Non-pigmented ciliary epithelial cell (primary cell): ENCODE results near the gene CAMTA2.
"Not testable (repeated sequence)": the region's sequence is repeated elsewhere in the genome, so short reads cannot be mapped to it uniquely, and the experiment has no call there.

ENCODE experiments used
- DNase-seq: peaks from one replicate; pipeline ENCODE4 v3.0.0-alpha.2; 2010; ENCODE audit warnings: low read depth

The CAMTA2 gene

DNA sequence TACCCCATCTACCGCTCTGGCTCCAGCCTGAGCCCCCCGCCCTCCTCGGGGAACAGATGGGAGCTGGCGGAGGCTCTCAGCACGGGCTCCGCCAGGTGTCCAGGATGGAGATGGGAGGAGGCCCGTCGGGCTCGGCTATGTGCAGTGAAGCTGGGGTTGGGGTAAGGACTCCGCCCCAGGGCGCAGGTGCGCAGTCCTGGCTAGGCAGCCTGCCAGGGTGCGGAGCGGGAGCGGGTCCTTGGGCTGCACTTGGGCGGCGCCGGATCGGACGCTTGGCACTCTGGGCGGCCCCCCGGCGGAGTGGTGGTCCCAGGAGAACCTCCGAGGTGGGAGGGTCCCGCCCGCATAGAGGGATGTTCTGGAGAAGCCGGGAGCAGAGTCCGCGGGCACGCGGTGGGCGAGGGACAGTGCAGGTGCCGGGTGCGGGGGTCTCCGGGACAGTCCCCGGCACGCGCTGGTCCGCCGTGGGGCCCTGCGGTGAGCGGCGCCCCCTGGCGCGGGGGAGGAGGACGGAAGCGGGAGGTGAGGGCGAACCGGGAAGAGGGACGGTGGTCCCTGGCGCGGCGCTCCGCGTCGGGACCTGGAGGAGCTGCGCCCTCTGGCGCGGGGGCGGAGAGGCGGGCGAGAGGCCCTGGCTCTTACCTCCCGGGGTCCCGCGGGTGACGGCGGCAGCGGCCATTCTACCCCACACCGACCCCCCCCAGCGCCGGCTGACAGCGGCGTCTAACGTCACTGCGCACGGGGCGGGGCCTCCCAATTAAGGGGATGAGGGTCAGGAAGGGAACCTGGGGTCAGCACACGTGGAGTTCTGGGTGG lies at the start of gene CAMTA2:
TSS of gene CAMTA2 (minus strand) at position 725 of the 816 bp plus-strand sequence. CDS start 1,453 bp downstream, outside the sequence.
- DNase-seq, result no peak

GRCh38 chr17:5035315-5035714 lies 47.8 kb upstream of the CAMTA2 start, which contains the start of gene SLC52A1:
Gene SLC52A1 (minus strand): TSS chr17:5035426. CDS start chr17:5034606, 820 bp downstream.
- no peak for DNase-seq

DNA sequence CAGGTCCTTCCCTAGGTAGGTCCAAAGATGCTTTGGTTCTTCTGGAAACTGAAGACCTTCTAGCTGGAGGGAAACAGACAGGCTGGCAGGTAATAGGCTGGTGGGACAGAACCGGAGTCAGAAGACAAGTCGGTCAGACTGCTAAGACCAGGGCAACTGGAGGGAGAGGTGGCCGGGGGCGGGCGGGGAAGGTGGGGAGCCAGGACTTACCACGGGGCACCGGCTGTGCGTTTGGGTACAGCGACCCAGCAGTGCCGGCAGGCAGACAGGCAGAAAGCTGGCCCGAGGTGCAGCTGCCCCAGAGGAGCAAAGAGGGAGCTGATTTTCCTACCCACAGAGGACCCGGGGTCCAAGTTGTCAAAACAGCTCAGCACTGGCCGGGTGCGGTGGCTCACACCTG lies 47.2 kb upstream of the CAMTA2 start:
- DNase-seq, result no peak

DNA sequence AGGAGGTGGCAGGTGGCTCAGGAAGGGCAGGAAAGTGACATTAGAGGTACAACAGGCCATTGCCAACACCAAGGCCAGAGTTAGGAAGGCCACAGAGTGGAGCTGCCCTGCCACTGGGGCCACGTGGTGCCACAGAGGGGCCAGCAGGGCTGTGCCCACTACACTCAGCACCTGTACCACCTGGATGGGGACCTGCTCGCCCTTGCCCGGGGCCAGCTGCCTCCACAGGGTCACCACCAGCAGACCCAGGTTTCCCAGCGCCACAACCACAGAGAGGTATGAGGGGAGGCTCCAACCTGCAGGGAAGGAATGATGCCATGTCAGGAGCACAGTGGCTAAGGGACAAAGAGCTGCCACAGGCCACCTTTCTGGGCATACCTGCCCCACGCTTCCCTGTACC lies 46.6 kb upstream of the CAMTA2 start:
- DNase-seq, result no peak

- DNase-seq, result no peak
Measured at GRCh38 chr17:5033352-5034015, 46.0 kb upstream of the CAMTA2 start.

DNA sequence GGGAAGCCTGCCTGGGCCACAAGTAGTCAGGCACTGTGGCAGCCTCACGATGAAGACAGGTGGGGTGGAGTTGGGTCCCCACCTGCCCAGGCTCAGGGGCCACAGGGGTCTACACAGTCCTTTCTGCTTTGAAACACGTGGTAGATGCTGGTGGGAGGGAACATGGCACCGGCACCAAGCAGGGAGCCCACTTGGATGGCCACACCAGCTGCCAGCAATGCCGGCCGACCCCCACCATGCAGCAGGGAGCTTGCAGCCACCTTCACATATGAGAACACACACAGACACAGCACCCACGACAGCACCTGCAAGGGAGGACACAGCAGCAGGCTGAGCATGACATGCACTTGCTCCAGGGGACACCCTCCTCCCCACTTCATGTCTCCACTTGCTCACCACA lies 45.4 kb upstream of the CAMTA2 start:
- DNase-seq, result no peak

DNA sequence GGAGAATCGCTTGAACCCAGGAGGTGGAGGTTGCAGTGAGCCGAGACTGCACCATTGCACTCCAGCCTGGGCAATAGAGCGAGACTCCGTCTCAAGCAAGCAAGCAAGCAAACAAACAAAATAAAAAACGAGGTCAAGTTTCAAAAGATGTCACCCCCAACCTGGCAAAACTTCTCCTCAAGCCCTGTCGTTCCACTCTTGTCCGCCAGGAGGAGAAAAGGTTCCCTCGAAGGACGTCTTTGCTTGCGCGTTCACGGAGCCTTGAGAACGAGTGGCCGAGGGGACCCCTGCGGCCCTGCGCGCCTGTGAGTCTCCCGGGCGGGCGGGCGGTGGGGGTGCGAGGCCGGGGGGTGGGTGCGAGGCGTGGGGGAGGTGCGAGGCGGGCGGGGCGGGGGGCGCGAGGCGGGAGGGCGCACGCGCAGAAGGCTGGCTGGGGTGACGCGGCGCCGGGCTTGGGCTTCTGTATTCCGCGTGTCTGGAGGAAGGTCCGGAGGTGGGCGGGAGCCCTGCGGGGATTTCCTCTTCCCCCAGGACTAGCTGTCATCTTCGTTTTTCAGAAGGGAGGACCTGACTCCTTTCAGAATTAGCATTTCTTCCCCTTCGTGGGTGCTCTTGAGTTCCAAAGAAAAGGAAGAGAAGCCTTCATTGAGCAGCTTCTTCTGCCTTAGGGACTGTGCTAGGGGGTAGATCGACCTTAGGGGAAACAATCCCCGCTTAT lies 44.0 kb upstream of the CAMTA2 start:
- DNase-seq, result peak; percentile 38

DNA sequence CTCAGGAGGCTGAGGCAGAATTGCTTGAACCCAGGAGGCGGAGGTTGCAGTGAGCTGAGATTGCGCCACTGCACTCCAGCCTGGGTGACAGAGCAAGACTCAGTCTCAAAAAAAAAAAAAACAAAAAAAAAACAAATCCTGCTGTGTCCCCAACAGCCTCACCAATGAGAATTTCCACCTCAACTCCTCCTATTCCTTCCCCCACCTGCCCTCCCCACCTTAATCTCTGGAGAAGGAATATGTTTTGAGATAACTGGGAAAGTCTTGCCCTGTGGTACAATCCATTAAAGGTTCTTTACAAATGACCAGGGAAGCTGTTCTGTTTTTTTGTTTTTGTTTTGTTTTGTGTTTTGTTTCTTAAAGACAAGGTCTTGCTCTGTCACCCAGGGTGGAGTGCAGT lies 42.7 kb upstream of the CAMTA2 start:
- not testable (repeated sequence) for DNase-seq

GRCh38 chr17:5027916-5028315 lies 40.4 kb upstream of the CAMTA2 start:
- DNase-seq, result no peak

DNA sequence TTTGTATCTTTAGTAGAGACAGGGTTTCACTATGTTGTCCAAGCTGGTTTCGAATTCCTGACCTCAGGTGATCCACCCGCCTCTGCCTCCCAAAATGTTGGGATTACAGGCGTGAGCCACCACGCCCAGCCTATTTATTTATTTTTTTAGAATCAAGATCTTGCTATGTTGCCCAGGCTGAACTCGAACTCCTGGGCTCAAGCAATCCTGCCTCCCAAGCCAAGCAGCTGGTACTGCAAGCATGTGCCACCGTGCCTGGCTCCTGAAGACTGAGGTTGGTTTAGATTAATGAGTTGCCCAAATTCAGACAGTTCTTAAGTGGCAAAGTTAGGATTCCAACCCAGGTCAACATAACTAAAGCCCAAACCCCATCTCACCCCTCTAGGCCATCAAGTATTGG lies 39.8 kb upstream of the CAMTA2 start:
- DNase-seq, result no peak

DNA sequence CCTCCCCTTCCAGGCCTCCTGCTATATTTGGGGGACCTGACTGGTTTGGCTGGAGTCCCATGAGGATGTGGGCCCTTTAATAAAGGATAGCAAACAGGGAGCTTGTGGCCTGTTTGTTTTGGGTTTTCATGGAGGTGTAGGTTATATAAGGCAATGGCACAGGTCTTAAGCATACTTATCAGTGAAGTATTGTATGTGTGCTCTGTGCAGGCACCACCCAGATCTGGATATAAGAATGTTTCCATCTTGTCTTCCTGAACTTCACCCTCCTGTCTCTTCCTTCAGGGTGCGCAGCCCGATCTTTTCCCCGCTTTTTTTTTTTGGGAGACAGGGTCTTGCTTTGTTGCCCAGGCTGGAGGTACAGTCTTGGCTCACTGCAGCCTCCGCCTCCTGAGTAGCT lies 37.1 kb upstream of the CAMTA2 start:
- DNase-seq, result no peak

DNA sequence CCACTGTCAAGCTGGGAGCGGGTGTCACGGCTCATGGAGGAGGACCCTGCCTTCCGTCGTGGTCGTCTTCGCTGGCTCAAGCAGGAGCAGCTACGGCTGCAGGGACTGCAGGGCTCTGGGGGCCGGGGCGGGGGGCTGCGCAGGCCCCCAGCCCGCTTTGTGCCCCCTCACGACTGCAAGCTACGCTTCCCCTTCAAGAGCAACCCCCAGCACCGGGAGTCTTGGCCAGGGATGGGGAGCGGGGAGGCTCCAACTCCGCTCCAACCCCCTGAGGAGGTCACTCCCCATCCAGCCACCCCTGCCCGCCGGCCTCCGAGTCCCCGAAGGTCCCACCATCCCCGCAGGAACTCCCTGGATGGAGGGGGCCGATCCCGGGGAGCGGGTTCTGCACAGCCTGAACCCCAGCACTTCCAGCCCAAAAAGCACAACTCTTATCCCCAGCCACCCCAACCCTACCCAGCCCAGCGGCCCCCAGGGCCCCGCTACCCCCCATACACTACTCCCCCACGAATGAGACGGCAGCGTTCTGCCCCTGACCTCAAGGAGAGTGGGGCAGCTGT lies 36.2 kb upstream of the CAMTA2 start:
- DNase-seq, result no peak

GRCh38 chr17:5022171-5022711 lies 34.8 kb upstream of the CAMTA2 start:
- DNase-seq, result no peak

DNA sequence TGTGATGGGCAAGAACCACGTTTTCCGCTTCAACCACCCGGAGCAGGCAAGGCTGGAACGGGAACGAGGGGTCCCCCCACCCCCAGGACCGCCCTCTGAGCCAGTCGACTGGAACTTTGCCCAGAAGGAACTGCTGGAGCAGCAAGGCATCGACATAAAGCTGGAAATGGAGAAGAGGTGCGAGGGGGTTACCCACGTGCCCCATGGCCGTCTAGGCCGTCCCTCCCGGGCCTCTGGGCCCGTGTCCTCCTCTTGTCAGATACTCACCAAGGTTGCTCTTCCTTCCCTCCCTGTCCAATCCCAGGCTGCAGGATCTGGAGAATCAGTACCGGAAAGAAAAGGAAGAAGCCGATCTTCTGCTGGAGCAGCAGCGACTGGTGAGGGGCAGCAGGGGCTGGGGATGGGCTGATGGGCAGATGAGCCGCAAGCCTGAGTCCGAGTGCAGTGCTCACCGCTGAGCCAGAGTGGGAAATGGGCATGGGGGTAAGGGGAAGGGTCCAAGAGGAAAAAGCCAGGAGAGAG lies 33.1 kb upstream of the CAMTA2 start:
- DNase-seq, result no peak

GRCh38 chr17:5019475-5019956 lies 32.0 kb upstream of the CAMTA2 start:
- DNase-seq, result no peak

- DNase-seq, result no peak
Measured at GRCh38 chr17:5014357-5014756, 26.9 kb upstream of the CAMTA2 start.

DNA sequence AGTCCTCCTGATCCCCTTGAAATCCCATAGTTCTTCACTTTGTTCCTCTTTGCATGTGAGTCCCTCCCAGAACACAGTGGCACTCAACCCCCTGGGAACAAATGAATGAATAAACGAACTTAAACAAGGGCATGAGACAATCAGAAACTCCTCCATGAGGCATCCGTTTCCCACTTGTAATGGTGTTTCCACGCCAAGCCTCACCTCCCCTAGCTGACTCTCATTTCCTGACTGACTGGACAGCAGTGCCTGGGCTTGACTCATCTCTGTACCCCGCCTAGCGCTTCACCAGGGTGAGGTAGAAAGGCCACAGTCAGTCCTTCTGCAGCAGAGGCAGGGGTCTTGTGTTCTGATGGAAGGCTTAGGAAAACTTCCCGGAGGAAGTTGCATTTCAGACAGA lies 24.5 kb upstream of the CAMTA2 start:
- peak; percentile 17 for DNase-seq

GRCh38 chr17:5003214-5003867 lies 15.9 kb upstream of the CAMTA2 start:
- no peak for DNase-seq

- no peak for DNase-seq
Measured at GRCh38 chr17:5002121-5002788, 14.8 kb upstream of the CAMTA2 start.

GRCh38 chr17:5000237-5000639 lies 12.8 kb upstream of the CAMTA2 start:
- no peak for DNase-seq
